ENCODE data around the gene THEM5.
"Not testable (repeated sequence)": the region's sequence is repeated elsewhere in the genome, so short reads cannot be mapped to it uniquely, and the experiment has no call there.

The THEM5 gene, protein sequence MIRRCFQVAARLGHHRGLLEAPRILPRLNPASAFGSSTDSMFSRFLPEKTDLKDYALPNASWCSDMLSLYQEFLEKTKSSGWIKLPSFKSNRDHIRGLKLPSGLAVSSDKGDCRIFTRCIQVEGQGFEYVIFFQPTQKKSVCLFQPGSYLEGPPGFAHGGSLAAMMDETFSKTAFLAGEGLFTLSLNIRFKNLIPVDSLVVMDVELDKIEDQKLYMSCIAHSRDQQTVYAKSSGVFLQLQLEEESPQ

DNA sequence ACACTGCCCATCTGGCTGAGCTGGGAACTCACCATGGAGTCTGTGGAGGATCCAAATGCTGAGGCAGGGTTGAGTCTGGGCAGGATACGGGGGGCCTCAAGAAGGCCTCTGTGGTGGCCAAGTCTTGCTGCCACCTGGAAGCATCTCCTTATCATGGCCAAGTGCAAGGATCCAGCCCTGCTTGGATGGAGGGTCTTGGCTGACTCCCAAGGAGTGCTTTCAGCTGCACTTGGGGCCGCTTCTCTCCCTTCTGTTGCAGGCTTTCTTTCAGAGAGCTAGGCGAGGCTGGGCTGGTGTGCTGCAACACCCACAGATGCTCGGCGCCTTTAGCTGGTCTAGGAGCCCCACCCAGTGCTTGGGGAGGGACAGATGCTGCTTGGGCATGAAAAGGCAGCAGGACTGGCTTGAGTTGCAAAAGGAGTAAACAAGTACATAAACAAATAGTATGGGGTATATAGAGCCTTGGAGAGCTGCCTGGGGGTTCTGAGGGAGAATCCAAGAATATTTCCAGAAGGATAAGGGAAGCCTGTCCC lies at the start of gene THEM5:
Gene THEM5, minus strand, starts transcription at position 302 of the 533 bp plus-strand sequence. Its CDS starts 147 bp downstream, at position 155.
- no peak for DNase-seq (ENCODE audit: low read depth)
- TF ChIP-seq, protein P1, sequence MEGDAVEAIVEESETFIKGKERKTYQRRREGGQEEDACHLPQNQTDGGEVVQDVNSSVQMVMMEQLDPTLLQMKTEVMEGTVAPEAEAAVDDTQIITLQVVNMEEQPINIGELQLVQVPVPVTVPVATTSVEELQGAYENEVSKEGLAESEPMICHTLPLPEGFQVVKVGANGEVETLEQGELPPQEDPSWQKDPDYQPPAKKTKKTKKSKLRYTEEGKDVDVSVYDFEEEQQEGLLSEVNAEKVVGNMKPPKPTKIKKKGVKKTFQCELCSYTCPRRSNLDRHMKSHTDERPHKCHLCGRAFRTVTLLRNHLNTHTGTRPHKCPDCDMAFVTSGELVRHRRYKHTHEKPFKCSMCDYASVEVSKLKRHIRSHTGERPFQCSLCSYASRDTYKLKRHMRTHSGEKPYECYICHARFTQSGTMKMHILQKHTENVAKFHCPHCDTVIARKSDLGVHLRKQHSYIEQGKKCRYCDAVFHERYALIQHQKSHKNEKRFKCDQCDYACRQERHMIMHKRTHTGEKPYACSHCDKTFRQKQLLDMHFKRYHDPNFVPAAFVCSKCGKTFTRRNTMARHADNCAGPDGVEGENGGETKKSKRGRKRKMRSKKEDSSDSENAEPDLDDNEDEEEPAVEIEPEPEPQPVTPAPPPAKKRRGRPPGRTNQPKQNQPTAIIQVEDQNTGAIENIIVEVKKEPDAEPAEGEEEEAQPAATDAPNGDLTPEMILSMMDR (IDR thresholded peaks at IDR 0.05; ENCODE audit: insufficient read depth, low read depth, low read length, missing control alignments): no peak
- H3K4me3 ChIP-seq (ENCODE audit: low read depth, low read length): no peak within 1 kb of the TSS

DNA sequence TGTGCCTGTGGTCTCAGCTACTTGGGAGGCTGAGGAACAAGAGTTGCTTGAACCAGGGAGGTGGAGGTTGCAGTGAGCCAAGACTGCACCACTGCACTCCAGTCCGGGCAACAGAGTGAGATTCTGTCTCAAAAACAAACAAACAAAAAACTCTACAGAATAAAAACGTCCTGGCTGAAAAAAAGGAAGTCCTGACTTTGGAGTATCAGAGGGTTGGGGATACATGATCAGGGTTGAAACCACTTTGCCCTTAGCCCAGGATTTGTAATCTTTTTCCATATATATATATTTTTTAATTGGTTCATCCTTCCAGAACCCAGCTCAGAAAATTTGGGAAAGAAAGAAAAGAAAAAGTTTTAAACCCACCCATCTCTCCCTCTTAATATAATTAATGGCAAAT lies 49.3 kb upstream of the THEM5 start:
- DNase-seq (ENCODE audit: low read depth): no peak
- TF ChIP-seq, protein P1 (IDR thresholded peaks at IDR 0.05; ENCODE audit: insufficient read depth, low read depth, low read length, missing control alignments): no peak

DNA sequence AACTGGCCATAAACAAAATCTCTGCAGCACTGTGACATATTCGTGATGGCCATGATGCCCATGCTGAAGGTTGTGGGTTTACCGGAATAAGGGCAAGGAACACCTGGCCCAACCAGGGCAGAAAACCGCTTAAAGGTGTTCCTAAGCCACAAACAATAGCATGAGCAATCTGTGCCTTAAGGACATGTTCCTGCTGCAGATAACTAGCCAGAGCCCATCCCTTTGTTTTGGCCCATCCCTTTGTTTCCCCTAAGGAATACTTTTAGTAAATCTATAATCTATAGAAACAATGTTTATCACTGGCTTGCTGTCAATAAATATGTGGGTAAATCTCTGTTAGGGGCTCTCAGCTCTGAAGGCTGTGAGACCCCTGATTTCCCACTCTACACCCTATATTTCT lies 47.3 kb upstream of the THEM5 start:
- H3K4me3 ChIP-seq (ENCODE audit: low read depth, low read length); DNase-seq (ENCODE audit: low read depth): not testable (repeated sequence)

More for the DNA sequence above, 49.3 kb upstream of the THEM5 start:
- no peak overlapping the region for H3K4me3 ChIP-seq (ENCODE audit: low read depth, low read length)

DNA sequence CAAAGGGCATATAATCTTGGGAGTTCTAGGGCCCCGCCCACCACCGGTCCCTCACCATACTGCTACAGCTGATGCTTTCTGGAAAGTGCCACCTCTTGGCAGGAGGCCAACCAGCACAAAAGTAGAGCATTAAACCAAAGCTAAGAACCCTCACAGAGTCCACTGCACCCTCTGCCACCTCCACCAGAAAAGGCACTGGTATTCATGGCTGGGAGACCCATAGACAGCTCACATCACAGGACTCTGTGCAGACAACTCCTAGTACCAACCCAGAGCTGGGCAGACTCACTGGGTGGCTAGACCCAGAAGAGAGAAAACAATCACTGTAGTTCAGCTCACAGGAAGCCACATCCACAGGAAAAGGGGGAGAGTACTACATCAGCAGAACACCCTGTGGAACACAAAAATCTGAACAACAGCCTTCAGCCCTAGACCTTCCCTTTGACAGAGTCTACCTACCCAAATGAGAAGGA lies 45.0 kb upstream of the THEM5 start:
- no peak for DNase-seq (ENCODE audit: low read depth)
- H3K4me3 ChIP-seq (ENCODE audit: low read depth, low read length): no peak overlapping the region
- TF ChIP-seq, protein P1 (IDR thresholded peaks at IDR 0.05; ENCODE audit: insufficient read depth, low read depth, low read length, missing control alignments): no peak

DNA sequence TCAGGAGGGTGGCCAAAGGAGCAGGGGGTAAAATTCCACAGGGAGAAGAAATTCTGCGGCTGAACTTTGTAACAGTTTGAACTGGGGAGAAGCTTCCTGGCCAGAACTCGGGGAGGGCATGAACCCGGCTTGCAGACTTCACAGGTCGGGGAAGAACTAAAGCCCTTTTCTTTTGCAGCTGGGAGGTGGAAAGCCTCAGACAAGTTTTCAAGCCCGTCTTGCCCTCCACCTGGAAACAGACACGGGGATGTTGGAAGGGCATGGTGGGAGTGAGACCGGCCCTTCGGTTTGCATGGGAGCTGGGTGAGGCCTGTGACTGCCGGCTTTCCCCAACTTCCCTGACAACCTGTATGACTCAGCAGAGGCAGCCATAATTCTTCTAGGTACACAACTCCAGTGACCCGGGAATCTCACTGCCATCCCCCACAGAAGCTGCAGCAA lies 44.5 kb upstream of the THEM5 start:
- TF ChIP-seq, protein P1 (IDR thresholded peaks at IDR 0.05; ENCODE audit: insufficient read depth, low read depth, low read length, missing control alignments): no peak
- no peak overlapping the region for H3K4me3 ChIP-seq (ENCODE audit: low read depth, low read length)
- no peak for DNase-seq (ENCODE audit: low read depth)

DNA sequence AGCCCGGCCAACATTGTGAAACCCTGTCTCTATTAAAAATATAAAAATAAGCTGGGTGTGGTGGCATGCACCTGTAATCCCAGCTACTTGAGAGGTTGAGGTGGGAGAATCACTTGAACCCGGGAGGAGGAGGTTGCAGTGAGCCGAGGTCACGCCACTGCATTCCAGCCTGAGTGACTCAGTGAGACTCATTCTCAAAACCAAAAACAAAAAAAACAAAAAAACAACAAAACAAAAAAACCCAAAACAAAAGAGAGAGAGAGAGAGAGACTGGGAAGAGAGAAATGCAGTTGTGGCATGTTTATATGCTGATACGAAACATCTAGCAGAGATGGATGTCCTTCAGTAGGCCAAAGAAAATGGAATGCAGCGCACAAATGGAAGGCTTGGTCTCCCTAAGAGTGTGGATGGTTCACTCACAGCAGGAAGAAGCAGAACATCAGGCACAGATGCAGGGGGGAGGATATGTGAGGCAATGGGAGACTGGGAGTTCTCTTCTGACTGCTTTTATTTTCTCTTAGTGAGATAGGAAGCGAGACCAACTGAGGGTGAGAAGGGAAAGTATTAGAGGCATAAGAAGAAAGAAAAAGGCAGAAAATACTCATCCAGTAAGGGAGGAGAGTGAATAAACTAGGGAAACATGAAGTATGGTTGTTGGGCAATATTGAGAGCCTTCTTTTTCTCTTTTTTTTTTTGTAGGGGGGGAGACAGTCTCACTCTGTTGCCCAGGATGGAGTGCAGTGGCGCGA lies 39.8 kb upstream of the THEM5 start:
- DNase-seq (ENCODE audit: low read depth): no peak
- TF ChIP-seq, protein P1 (IDR thresholded peaks at IDR 0.05; ENCODE audit: insufficient read depth, low read depth, low read length, missing control alignments): no peak

DNA sequence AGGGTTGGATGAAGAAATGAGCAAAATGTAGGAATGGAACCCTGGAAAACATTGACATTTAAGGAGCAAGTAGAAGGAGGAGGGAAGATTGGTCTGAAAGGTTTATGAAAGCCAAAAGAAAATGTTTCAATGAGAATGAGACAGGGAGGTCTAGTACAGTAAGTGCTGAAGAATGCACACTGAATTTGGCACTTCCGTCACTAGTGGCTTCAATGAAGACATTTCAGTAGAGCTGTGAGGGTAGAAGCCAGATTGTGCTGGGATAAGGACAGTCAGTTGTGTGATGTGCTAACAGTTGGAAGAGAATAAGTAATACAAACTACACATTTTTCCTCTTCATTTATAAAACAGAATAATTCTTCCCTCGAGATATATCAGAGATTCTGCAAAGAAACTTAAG lies 38.7 kb upstream of the THEM5 start:
- DNase-seq (ENCODE audit: low read depth): no peak
- no peak overlapping the region for H3K4me3 ChIP-seq (ENCODE audit: low read depth, low read length)
- TF ChIP-seq, protein P1 (IDR thresholded peaks at IDR 0.05; ENCODE audit: insufficient read depth, low read depth, low read length, missing control alignments): no peak

More for the DNA sequence above, 39.8 kb upstream of the THEM5 start:
- H3K4me3 ChIP-seq (ENCODE audit: low read depth, low read length): no peak overlapping the region
